SK-N-SH (cell line): ENCODE measurements around the gene SMLR1. TPM values are rescaled to one million over a fixed set of nuclear protein-coding genes. Genes with fewer than 3 reads are reported as not detected.

Experiments used
- CTCF ChIA-PET: fragments of 300-600, 350-600 bp; formaldehyde crosslinking; extraction: SDS; loops from one replicate; lab custom pipeline; 2021; lab: Yijun Ruan, JAX
- POLR2A ChIA-PET: fragments of 350-600 bp; sonication (Branson Sonifier 250); formaldehyde crosslinking; extraction: SDS; loops from one replicate; lab custom pipeline; 2020; ENCODE audit warnings: antibody characterized with exemption, inconsistent platforms; lab: Yijun Ruan, JAX
- DNase-seq: peaks from one replicate; pipeline ENCODE4 v3.0.0; 2012
- H2AFZ ChIP-seq: fragments of 200-600 bp; sonication (generic); 2 replicates; pipeline ENCODE4 v1.8.1; 2016; ENCODE audit warnings: antibody characterized with exemption, mild to moderate bottlenecking, low read depth
- H3F3A ChIP-seq: fragments of 200-600 bp; sonication (generic); replicated peaks from 2 replicates; pipeline ENCODE3; 2016; ENCODE audit warnings: antibody characterized with exemption, mild to moderate bottlenecking; ENCODE audit not compliant: insufficient read depth
- H3K27ac ChIP-seq, 2 experiments: fragments of 200-500 bp in 1 of 2; fragments of 200-600 bp in 1 of 2; sonication (Bioruptor generic) in 1 of 2; sonication (generic), shearing (Covaris generic) in 1 of 2; 2 replicates each; pipeline versions ENCODE4 v1.5.1 to v1.6.1; 2014 to 2016; ENCODE audit warnings: low read depth in 2 of 2, inconsistent platforms in 1 of 2, low read length in 1 of 2, mild to moderate bottlenecking in 1 of 2, mixed read lengths in 1 of 2
- H3K27me3 ChIP-seq: fragments of 200-600 bp; sonication (generic), shearing (Covaris generic); 2 replicates; pipeline ENCODE4 v1.6.1; 2016; ENCODE audit warnings: mixed run types; ENCODE audit not compliant: insufficient read depth
- H3K36me3 ChIP-seq, 2 experiments: fragments of 200-500 bp in 1 of 2; fragments of 200-600 bp in 1 of 2; sonication (Bioruptor generic) in 1 of 2; sonication (generic) in 1 of 2; replicated peaks in 1 of 2; 2 replicates each; pipeline versions ENCODE3 to v1.5.1; 2014 to 2016; ENCODE audit warnings: low read length in 1 of 2, mild to moderate bottlenecking in 1 of 2; ENCODE audit not compliant: insufficient read depth in 2 of 2, control insufficient read depth in 1 of 2
- H3K4me1 ChIP-seq, 2 experiments: fragments of 200-500 bp in 1 of 2; fragments of 200-600 bp in 1 of 2; sonication (Bioruptor generic) in 1 of 2; sonication (generic), shearing (Covaris generic) in 1 of 2; 2 replicates each; pipeline versions ENCODE4 v1.5.1 to v1.6.1; 2014 to 2016; ENCODE audit warnings: low read depth in 1 of 2, low read length in 1 of 2, mixed run types in 1 of 2; ENCODE audit not compliant: insufficient read depth in 2 of 2, control insufficient read depth in 1 of 2
- H3K4me2 ChIP-seq: fragments of 200-600 bp; sonication (generic), shearing (Covaris generic); 2 replicates; pipeline ENCODE4 v1.6.1; 2017; ENCODE audit warnings: mixed run types
- H3K4me3 ChIP-seq, 2 experiments: fragments of 200-500 bp in 1 of 2; fragments of 200-600 bp in 1 of 2; sonication (Bioruptor generic) in 1 of 2; sonication (generic), shearing (Covaris generic) in 1 of 2; 2 replicates each; pipeline versions ENCODE4 v1.5.1 to v1.8.1; 2014 to 2016; ENCODE audit warnings: low read depth in 2 of 2, inconsistent platforms in 1 of 2, low read length in 1 of 2, mild to moderate bottlenecking in 1 of 2, mixed read lengths in 1 of 2, moderate library complexity in 1 of 2
- H3K79me2 ChIP-seq: fragments of 200-600 bp; sonication (generic); 2 replicates; pipeline ENCODE4 v1.8.1; 2017; ENCODE audit warnings: mild to moderate bottlenecking; ENCODE audit not compliant: insufficient read depth
- H3K9ac ChIP-seq: fragments of 200-600 bp; sonication (generic); 2 replicates; pipeline ENCODE4 v1.6.1; 2017; ENCODE audit warnings: mixed run types
- H3K9me2 ChIP-seq: fragments of 200-600 bp; sonication (generic); 2 replicates; pipeline ENCODE4 v1.6.1; 2017; ENCODE audit warnings: mixed run types
- H3K9me3 ChIP-seq: fragments of 200-600 bp; sonication (generic); 2 replicates; pipeline ENCODE4 v1.6.1; 2017; ENCODE audit warnings: mixed run types, mild to moderate bottlenecking, moderate library complexity
- H4K20me1 ChIP-seq: fragments of 200-600 bp; sonication (generic); 2 replicates; pipeline ENCODE4 v1.6.1; 2017; ENCODE audit warnings: mild to moderate bottlenecking, mixed run types; ENCODE audit not compliant: insufficient read depth
- CHD2 ChIP-seq: fragments of 150-350 bp; IDR thresholded peaks from 2 replicates; pipeline ENCODE4 v1.6.1; 2018; ENCODE audit warnings: low read length; ENCODE audit not compliant: partially characterized antibody
- ELF1 ChIP-seq: IDR thresholded peaks from 2 replicates; pipeline ENCODE4 v1.4.0; 2012
- FOSL2 ChIP-seq: IDR thresholded peaks from 2 replicates; pipeline ENCODE4 v1.4.0; 2012; ENCODE audit warnings: low read depth, mild to moderate bottlenecking, moderate library complexity, borderline replicate concordance
- GATA2 ChIP-seq: sonication (generic); formaldehyde crosslinking; IDR thresholded peaks from 2 replicates; pipeline ENCODE4 v1.5.0; 2020; ENCODE audit warnings: mild to moderate bottlenecking, missing genetic modification reagents
- JUND ChIP-seq: IDR thresholded peaks from 2 replicates; pipeline ENCODE4 v1.4.0; 2012
- MXI1 ChIP-seq: IDR thresholded peaks from 2 replicates; pipeline ENCODE4 v1.6.1; 2012; ENCODE audit warnings: mild to moderate bottlenecking, low read depth, low read length, improper control_type of control experiment
- NRF1 ChIP-seq: IDR thresholded peaks from 2 replicates; pipeline ENCODE4 v1.6.1; 2012; ENCODE audit warnings: low read depth, mild to moderate bottlenecking, low read length
- PBX3 ChIP-seq: IDR thresholded peaks from 2 replicates; pipeline ENCODE4; 2012
- RAD21 ChIP-seq: IDR thresholded peaks from 2 replicates; pipeline ENCODE4 v1.6.1; 2012; ENCODE audit warnings: mild to moderate bottlenecking, low read length
- RFX5 ChIP-seq: IDR thresholded peaks from 2 replicates; pipeline ENCODE4 v1.6.1; 2012; ENCODE audit warnings: mild to moderate bottlenecking, improper control_type of control experiment, low read length
- RXRA ChIP-seq: IDR thresholded peaks from 2 replicates; pipeline ENCODE4 v1.4.0; 2012; ENCODE audit warnings: low read depth, mild to moderate bottlenecking, borderline replicate concordance
- SIN3A ChIP-seq: IDR thresholded peaks from 2 replicates; pipeline ENCODE4 v1.6.1; 2012; ENCODE audit warnings: low read depth, mild to moderate bottlenecking, low read length, moderate library complexity, borderline replicate concordance
- TCF12 ChIP-seq: IDR thresholded peaks from 2 replicates; pipeline ENCODE4 v1.4.0; 2012
- YY1 ChIP-seq: IDR thresholded peaks from 2 replicates; pipeline ENCODE4 v1.4.0; 2012; ENCODE audit warnings: low read depth, mild to moderate bottlenecking
- WGBS: methylation state at CpG from one replicate; pipeline ENCODE4 v1.1.6; 2017; ENCODE audit warnings: low lambda C conversion rate; 5-methylcytosine and 5-hydroxymethylcytosine counted together
- polyA plus RNA-seq, 3 experiments: library from polyadenylated mRNA; depleted of rRNA; stranded (reverse); fragments of >200 nt; gene quantifications; 2 replicates each; pipeline ENCODE4 v1.2.3, GENCODE V29; 2012
- TF ChIP-seq, protein P1 (sequence below): IDR thresholded peaks from 2 replicates; pipeline ENCODE4 v1.4.0; 2012; ENCODE audit warnings: low read depth
- TF ChIP-seq, protein P2 (sequence below): IDR thresholded peaks from 2 replicates; pipeline ENCODE4 v1.6.1; 2012; ENCODE audit warnings: mild to moderate bottlenecking, low read depth, low read length, moderate library complexity

The SMLR1 gene
- polyA plus RNA-seq, 1 of the 3 experiments (the other 2 are of a cell fraction), result 0.03 TPM

GRCh38 chr6:130872250-130873095, 45.3 kb downstream of the SMLR1 start (continued):
- TF ChIP-seq, protein P1, sequence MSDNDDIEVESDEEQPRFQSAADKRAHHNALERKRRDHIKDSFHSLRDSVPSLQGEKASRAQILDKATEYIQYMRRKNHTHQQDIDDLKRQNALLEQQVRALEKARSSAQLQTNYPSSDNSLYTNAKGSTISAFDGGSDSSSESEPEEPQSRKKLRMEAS, result no peak
- no peak for TF ChIP-seq YY1
- no peak for TF ChIP-seq NRF1
- TF ChIP-seq, all 33 proteins: peak for 3

DNA sequence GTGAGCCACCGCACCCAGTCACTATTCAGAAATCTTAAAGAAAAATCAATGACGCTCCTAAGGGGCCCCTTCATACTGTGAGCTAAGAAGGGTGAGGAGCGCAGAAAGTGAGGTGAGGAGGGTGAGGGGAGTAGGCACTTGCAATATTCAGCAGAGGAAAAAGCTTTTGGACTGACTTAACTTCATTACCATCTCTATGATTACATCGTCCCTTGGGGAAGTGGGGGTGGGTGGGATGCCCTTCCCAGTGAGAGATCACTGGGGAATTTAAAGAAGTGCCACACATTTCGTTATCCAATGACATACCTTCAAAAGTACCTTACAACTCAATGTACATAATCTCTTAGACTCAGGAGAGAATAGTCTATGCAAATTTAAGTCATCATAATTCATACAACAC, 46.5 kb downstream of the SMLR1 start:
- Histone ChIP-seq H3K4me3 (no peak overlapping the region), H3K9ac (no peak overlapping the region), H3K4me1 (no peaks in the 10 kb centered on the region), H3K27me3 (no peaks in the 10 kb centered on the region; the same call in 1 of the 2 replicates), H3F3A (no peaks in the 10 kb centered on the region), H3K79me2 (no peaks in the 10 kb centered on the region), H3K9me2 (no peaks in the 10 kb centered on the region), H2AFZ (no peak overlapping the region), H3K9me3 (no peaks in the 10 kb centered on the region), H3K27ac (no peak overlapping the region), H3K4me2 (no peak overlapping the region), H3K36me3 (no peaks in the 10 kb centered on the region), H4K20me1 (no peaks in the 10 kb centered on the region)
- ChIA-PET POLR2A (no interaction called here), CTCF (interaction anchor here (0.9 to 3.4 kb wide), 7 partner anchors 11 to 552 kb away, joined by 3 to 19 read pairs (median 4); no protein-coding TSS in a partner anchor)
- 69% methylated on average over 5 of the region's 5 CpGs for WGBS
- no peak for DNase-seq
- TF ChIP-seq PBX3 (no peak), RFX5 (no peak), GATA2 (CRISPR knock-in tag) (no peak), RXRA (no peak), RAD21 (no peak), CHD2 (no peak), JUND (no peak), MXI1 (no peak), ELF1 (no peak), TCF12 (no peak), FOSL2 (no peak), SIN3A (no peak)
- TF ChIP-seq, protein P1, result no peak
- TF ChIP-seq, protein P2, sequence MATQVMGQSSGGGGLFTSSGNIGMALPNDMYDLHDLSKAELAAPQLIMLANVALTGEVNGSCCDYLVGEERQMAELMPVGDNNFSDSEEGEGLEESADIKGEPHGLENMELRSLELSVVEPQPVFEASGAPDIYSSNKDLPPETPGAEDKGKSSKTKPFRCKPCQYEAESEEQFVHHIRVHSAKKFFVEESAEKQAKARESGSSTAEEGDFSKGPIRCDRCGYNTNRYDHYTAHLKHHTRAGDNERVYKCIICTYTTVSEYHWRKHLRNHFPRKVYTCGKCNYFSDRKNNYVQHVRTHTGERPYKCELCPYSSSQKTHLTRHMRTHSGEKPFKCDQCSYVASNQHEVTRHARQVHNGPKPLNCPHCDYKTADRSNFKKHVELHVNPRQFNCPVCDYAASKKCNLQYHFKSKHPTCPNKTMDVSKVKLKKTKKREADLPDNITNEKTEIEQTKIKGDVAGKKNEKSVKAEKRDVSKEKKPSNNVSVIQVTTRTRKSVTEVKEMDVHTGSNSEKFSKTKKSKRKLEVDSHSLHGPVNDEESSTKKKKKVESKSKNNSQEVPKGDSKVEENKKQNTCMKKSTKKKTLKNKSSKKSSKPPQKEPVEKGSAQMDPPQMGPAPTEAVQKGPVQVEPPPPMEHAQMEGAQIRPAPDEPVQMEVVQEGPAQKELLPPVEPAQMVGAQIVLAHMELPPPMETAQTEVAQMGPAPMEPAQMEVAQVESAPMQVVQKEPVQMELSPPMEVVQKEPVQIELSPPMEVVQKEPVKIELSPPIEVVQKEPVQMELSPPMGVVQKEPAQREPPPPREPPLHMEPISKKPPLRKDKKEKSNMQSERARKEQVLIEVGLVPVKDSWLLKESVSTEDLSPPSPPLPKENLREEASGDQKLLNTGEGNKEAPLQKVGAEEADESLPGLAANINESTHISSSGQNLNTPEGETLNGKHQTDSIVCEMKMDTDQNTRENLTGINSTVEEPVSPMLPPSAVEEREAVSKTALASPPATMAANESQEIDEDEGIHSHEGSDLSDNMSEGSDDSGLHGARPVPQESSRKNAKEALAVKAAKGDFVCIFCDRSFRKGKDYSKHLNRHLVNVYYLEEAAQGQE, result no peak
